ENCODE data around the gene TP53.

- TF ChIP-seq CTCF (conservative IDR thresholded peaks at IDR 0.05; ENCODE audit: low read depth, low read length) (no peak), POLR2A (IDR thresholded peaks at IDR 0.05; ENCODE audit: low read depth, low read length) (no peak), RAD21 (IDR thresholded peaks at IDR 0.05; ENCODE audit: low read length) (no peak), CEBPB (IDR thresholded peaks at IDR 0.05; ENCODE audit: low read depth, low read length) (no peak), CHD1 (IDR thresholded peaks at IDR 0.05; ENCODE audit: low read depth, low read length) (no peak), NFE2L2 (IDR thresholded peaks at IDR 0.05; ENCODE audit: low read depth, low read length) (no peak), MAZ (IDR thresholded peaks at IDR 0.05; ENCODE audit: borderline replicate concordance, low read depth, low read length) (no peak), RCOR1 (IDR thresholded peaks at IDR 0.05; ENCODE audit: insufficient replicate concordance, low read length) (no peak), MAFK (IDR thresholded peaks at IDR 0.05; ENCODE audit: low read depth, low read length) (no peak), BHLHE40 (IDR thresholded peaks at IDR 0.05; ENCODE audit: low read depth, low read length) (no peak), MXI1 (IDR thresholded peaks at IDR 0.05; ENCODE audit: borderline replicate concordance, low read depth, low read length) (no peak), RFX5 (IDR thresholded peaks at IDR 0.05; ENCODE audit: low read depth, low read length) (no peak)
- TF ChIP-seq, protein P1, sequence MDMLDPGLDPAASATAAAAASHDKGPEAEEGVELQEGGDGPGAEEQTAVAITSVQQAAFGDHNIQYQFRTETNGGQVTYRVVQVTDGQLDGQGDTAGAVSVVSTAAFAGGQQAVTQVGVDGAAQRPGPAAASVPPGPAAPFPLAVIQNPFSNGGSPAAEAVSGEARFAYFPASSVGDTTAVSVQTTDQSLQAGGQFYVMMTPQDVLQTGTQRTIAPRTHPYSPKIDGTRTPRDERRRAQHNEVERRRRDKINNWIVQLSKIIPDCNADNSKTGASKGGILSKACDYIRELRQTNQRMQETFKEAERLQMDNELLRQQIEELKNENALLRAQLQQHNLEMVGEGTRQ (IDR thresholded peaks at IDR 0.05; ENCODE audit: low read depth, low read length) = no peak
These were observed 36.1 kb downstream of the TP53 start for GRCh38 chr17:7651097-7651664.
